CD4-positive, alpha-beta T cell treated with Interleukin-6 at 100 ng/mL for 8 hours (primary cell): Measurements from ENCODE around the gene QPRT.
"Not testable (repeated sequence)": the region's sequence is repeated elsewhere in the genome, so short reads cannot be mapped to it uniquely, and the experiment has no call there.

ENCODE experiments used
- DNase-seq: peaks from one replicate; pipeline ENCODE4 v3.0.0-alpha.2; 2020; ENCODE audit warnings: mixed read lengths, low spot score

QPRT gene

GRCh38 chr16:29746518-29746917, 67.5 kb downstream of the QPRT start:
- DNase-seq = not testable (repeated sequence)
